Activated T-cell treated with anti-CD3 and anti-CD28 coated beads, Interleukin-2, amount 50 U/mL, for 1 hour (primary cell): Measurements from ENCODE around the gene EMSY.
"Not testable (repeated sequence)": the region's sequence is repeated elsewhere in the genome, so short reads cannot be mapped to it uniquely, and the experiment has no call there.

Source experiments
- DNase-seq: peaks from one replicate; pipeline ENCODE4 v3.0.0-alpha.2; 2020

EMSY gene

GRCh38 chr11:76444384-76445120 is at the start of gene EMSY:
EMSY (plus strand) TSS chr11:76445018; CDS start chr11:76446939, 1,921 bp downstream.
- peak; percentile 86 for DNase-seq

GRCh38 chr11:76395296-76395695 is 49.5 kb upstream of the EMSY start:
- DNase-seq, result no peak

GRCh38 chr11:76397383-76397782 is 47.4 kb upstream of the EMSY start:
- no peak for DNase-seq

- no peak for DNase-seq
Measured at GRCh38 chr11:76400967-76401366, 43.9 kb upstream of the EMSY start.

GRCh38 chr11:76401484-76401883 is 43.3 kb upstream of the EMSY start:
- DNase-seq, result not testable (repeated sequence)

- DNase-seq, result no peak
Measured at GRCh38 chr11:76406359-76406758, 38.5 kb upstream of the EMSY start.

- no peak for DNase-seq
Measured at GRCh38 chr11:76408171-76408965, 36.5 kb upstream of the EMSY start.

DNA sequence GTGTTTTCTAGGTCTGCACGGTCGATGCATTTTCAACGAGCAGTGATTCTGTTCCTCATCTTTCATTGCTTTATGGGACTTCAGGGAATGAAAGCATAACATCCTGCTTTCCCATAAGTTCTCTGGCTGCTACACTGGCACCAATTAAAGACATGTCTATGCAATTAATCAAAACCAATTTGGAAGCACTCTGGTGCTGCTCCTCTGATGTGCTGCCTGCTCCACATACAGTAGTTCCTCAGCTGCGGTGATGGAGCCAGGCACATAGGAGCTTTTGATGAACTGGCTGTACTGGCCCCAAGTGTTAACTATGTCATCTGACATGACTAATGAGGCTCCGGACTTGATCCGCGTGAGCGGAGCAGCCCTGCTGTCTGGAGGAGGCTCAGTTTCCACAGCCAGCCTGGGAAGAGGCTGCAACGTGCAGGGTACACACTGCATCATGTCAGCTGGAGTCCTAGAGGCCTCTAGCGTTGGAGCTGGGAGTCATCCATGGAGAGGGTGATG is 33.9 kb upstream of the EMSY start:
- no peak for DNase-seq

DNA sequence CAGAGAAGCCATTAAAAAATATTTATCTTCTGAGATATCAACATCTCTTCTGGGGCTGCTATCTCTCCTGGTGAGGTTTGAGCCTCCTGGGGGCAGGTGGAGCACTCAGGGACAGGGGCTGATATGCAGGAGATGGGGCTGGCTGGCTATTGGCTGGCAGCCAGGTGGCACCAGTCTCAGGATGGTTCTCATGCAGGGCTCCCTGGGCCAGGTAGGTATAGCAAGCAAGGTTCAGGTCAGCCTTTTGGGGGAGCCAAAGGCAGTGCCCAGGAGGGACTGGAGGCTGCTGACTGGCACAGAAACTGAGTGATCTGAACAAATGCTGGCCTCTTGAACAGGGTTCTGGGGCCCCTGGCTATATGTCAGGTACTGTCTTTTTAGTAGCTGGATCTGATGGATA is 29.7 kb upstream of the EMSY start:
- DNase-seq, result no peak

GRCh38 chr11:76419896-76420295 is 24.9 kb upstream of the EMSY start:
- no peak for DNase-seq

GRCh38 chr11:76424379-76424778 is 20.4 kb upstream of the EMSY start:
- DNase-seq, result no peak

DNA sequence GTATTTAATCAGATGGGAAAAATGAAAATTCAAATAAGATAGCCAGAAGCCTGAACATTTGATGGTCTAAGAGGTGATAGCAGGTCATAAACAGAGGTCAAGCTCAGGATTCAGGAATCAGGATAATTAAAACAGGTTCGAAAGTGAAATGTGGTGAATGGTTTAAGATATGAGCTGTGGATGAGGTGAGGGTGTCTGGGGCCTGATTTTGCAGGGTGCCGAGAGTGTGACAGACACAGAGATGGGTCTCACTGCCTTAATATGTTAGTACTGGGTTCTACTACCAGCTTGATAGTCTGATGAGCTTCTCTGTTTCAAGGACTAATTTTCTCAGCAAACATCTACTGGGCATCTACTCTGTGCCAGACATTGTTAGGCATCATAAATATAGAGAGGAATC is 19.9 kb upstream of the EMSY start:
- no peak for DNase-seq

GRCh38 chr11:76426660-76427059 is 18.2 kb upstream of the EMSY start:
- DNase-seq, result no peak

DNA sequence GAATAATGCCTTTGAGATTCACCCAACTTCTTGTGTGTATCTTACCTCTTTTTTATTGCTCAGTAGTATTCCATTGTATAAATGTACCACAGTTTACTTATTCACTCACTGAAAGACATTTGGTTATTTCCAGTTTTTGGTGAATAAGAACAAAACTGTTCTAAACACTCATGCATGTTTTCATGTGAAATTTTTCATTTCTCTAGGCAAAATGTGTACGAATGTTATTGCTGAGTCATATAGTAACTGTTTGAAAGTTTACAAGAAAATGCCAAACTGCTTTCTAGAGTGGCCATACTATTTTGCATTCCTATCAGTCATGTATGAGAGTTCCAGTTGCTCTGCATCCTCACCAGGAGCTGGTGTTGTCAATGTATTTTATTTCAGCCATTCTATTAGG is 8.8 kb upstream of the EMSY start:
- no peak for DNase-seq

DNA sequence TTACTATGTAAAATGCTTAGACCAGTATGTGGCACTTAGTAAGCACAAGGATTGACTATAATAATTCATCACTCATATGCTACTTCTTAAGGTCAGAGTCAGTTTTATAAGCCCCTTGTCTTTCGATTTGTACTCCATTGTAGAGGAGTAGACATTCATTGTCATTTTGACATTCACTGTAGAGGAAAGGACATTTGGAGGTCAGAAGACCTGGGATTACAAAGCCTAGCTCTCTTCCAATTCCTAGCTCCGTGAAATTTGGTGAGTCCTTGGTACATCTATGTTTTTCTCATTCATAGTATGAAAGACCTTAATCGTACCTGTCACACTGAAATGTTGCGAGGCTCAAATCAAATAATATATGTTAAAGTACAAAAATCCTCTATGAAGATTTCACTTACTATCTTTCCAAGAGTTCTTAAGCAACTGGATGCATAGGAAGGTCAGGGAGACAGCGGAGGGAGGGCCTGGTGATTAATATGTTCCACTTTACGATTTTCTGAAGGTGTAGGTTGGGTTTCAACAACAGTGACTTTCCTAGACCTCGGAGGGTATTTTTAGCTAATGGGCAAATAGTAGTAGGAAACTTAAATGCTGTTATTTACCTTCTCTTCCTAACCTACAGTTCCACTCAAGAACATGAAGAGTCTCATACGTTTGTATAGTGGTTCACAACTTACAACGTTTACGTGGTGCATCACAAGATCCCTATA is 1.4 kb upstream of the EMSY start:
- DNase-seq, result no peak

- no peak for DNase-seq
Measured at GRCh38 chr11:76444065-76444383, 794 bp upstream of the EMSY start.

- DNase-seq, result peak; percentile 53
Measured at GRCh38 chr11:76445121-76446084, 585 bp downstream of the EMSY start.

DNA sequence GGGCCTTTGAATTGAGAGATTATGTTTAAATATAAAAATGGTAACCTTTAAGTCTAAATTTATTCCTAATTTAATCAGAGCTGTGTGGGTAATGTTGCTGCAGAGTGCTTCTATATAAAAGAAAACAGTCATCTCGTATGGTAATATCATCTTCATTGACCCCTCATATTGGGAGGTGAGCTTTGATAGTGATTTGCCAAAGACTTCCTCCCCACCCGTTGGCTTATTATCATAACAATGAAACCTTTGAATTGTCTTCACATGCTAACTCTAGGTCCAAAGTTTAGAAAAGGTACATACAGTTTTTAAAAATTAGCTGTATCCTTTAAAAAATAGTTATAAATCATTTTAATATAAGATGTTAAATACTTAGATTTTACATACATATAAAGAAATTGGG is 3.7 kb downstream of the EMSY start:
- DNase-seq, result no peak

- DNase-seq, result no peak
Measured at GRCh38 chr11:76453248-76453647, 8.4 kb downstream of the EMSY start.

DNA sequence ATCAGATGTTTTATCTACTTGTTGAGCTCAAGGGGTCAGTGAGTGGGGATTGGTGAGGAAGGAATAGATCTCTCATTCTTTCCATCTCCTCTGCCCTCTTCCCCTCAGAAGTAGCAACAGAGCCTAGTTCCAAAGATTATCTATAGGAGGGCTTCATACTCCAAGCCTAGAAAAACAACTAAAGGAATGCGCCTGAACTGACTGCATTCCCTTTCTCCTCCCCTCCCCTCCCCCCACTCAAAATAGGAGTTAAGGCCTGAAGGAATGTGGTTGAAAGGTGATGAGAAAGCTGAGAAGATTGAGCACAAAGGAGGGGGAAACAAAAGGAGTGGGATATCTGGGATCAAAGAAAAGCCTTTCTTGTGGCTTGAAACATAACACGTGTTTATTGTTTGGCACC is 10.5 kb downstream of the EMSY start:
- DNase-seq, result no peak

GRCh38 chr11:76455931-76456330 is 11.1 kb downstream of the EMSY start:
- DNase-seq, result no peak

GRCh38 chr11:76456571-76456970 is 11.8 kb downstream of the EMSY start:
- DNase-seq, result no peak

DNA sequence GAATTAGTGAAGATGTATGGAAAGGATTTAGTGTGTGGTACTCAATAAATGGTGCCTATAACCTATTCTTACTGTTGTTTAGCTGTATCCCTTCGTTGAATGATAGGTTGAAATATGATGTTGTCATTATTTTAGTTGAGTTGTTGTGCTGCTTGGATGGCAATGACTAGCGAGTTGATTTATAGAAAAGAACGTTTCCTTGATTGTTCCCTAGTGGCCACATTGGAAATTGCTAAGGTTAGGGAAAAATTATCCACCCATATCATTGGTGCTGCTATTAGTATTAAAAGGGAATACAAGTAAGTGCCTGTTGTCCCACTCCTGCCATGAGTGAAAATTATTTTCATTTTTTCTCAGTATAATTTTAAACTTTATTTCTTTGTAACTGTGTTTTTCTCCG is 14.5 kb downstream of the EMSY start:
- DNase-seq, result no peak
